ENCODE results near the gene ANTXR2. TPM values are rescaled to one million over a fixed set of nuclear protein-coding genes. Genes with fewer than 3 reads are reported as not detected.

The ANTXR2 gene
- total and polyA plus RNA-seq, 5 experiments from 2014 or later = 11.4 to 22.1 (median 19.3) TPM

DNA sequence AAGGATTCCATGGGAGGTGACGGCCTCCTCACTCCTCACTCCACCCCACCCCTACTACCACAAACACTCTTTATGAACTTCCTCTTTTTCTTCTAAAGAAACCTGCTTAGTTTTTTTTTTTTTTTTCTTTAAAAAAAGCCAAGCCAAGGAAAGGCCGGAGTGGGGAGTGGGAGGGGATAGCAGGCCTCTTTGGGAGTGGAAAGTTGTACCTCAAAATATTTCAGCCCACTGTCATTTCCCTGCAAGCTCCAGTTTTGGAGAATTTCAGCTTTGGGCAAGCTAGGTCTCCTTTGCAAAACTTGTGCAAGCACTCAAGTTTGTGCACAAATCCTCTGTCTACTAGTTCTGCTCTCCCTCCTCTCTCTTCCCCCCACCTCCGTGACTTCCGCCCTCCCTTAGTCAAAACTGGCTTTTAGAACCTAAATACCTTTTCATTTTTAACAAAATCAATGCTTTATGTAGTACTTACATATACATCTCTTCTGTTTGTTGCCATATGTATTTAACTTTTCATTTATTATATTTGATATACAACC, 512 bp upstream of the ANTXR2 start:
- Mint-ChIP-seq H3K9me3 (no peaks in the 10 kb centered on the region), H3K4me1 (peaks cover 18 to 73% (median 42%) of the 10 kb centered on the region in 4 donors), H3K4me3 (peak overlapping the region; percentile 88 to 99 (median 96)), H3K27ac (peak overlapping the region; percentile 83 to 98 (median 97)), H3K27me3 (no peaks in the 10 kb centered on the region), H3K36me3 (peaks cover 0 to 8% (median 0%) of the 10 kb centered on the region in 3 donors)
- POLR2A ChIA-PET = interaction anchor here (0.7 to 2.8 kb wide), 5 partner anchors 15 to 652 kb away, joined by 3 to 19 read pairs (median 10); no protein-coding TSS in a partner anchor
- DNase-seq = peak in 7 of 10 donors; percentile 13 to 67 (median 35)
- peak; percentile 43 to 44 for ATAC-seq

DNA sequence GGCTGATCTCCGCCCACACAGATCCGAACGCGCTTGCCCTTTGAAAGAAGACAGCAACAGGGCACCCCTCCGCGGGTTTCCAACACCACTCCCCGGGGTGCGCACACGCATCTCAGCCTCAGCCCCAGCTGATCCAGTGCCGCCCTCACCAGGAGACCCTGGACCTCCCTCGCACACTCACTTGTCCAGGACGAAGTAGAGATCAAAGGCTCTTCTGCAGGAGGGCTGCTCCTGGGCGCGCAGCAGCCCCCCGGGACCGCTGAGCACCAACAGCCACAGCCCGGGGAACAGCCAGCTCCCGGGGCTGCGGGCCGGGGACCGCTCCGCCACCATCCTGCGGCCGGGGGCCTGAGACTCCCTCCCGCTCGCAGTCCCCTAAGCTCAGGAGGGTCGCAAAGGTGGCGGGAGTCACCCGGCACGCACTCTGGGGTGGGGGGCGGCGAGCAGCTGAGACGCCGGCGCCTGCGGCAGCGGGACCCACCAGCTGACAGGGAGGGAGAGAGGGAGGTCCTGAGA, 743 bp downstream of the ANTXR2 start:
- Mint-ChIP-seq H3K27ac (peak overlapping the region; percentile 87 to 99 (median 97)), H3K36me3 (peaks cover 0 to 18% (median 3%) of the 10 kb centered on the region in 3 donors), H3K4me1 (peaks cover 18 to 69% (median 45%) of the 10 kb centered on the region in 4 donors), H3K9me3 (no peaks in the 10 kb centered on the region), H3K4me3 (peak overlapping the region; percentile 88 to 99 (median 97)), H3K27me3 (no peaks in the 10 kb centered on the region)
- POLR2A ChIA-PET = interaction anchor here (0.5 to 2.8 kb wide), 8 partner anchors 11 to 130 kb away, joined by 3 to 19 read pairs (median 4); no protein-coding TSS in a partner anchor
- ATAC-seq (peak; percentile 63 to 68), DNase-seq (peak; percentile 29 to 81 (median 58))

DNA sequence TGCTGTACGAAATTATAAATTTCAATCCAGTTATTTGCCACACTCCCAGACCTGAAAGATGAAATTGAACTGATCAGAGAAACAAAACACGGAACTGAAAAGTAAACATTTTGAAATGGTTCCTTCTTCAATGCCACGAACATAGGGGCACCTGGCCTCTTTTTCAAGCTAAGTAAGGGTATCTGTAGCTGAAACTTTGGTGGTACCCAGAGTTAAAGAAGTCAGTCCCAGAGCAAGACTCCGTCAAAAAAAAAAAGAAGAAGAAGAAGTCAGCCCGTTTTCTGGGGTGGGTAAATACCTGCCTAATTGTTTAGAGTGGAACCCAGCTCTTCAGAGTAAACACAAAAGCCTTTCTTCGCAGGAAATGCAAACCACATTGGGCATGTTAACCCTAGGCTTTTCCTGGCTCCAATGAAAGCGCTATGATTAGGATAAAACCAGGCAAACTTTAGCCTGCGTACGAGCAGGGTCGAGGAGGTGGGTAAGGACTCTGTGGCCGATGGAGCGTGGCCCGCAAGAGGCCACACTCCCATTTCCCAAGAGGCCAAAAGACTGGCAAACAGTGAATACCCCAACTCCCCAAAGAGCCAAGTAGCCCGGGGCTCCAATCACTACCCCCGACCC, 1.3 kb downstream of the ANTXR2 start:
- no peaks in the 10 kb centered on the region for H3K9me3 Mint-ChIP-seq
- peak overlapping the region; percentile 88 to 99 (median 97) for H3K4me3 Mint-ChIP-seq
- DNase-seq (peak in 1 of 10 donors; percentile 10), ATAC-seq (peak; percentile 3 to 5)
- H3K27ac Mint-ChIP-seq = peak overlapping the region; percentile 87 to 99 (median 97)
- no peaks in the 10 kb centered on the region for H3K27me3 Mint-ChIP-seq
- peaks cover 0 to 24% (median 4%) of the 10 kb centered on the region in 3 donors for H3K36me3 Mint-ChIP-seq
- H3K4me1 Mint-ChIP-seq = peaks cover 18 to 73% (median 45%) of the 10 kb centered on the region in 4 donors
- POLR2A ChIA-PET = interaction anchor here (1.3 to 2.8 kb wide), 4 partner anchors 14 to 112 kb away, joined by 3 to 19 read pairs (median 6); no protein-coding TSS in a partner anchor

DNA sequence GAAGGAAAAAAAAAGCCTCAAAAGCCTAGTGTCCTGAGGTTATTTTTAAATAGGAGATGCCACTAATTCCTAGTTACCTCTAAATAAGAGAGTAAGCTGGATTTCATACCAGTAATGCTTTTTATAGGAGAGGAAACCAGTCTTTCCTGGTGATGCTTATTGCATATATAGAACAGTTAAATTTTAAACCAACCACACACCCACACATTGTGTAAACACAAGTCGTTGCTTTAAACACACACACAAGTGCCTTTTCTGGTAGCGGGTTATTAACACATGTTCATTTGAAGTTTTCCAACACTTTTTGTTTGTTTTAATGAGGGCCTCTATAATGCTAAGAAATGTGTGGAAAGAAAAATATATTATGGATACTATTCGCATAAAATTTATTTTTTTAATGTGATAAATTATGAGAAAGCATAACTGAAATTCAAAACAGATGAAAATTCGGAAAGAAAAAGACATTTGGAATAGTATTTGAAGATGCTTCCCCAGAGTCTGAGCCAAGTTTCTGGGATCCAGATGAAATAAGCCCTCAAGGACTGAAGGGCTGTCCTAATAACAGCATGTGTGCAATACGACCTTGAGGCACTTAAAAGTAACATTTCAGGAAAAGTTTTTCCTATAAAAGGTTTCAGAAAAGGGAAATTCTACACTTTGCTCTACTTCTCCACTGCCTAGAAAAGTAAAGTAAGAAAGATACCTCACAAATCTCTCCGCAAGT, 2.0 kb downstream of the ANTXR2 start:
- POLR2A ChIA-PET = no interaction called here
- Mint-ChIP-seq H3K9me3 (no peaks in the 10 kb centered on the region), H3K4me1 (peaks cover 21 to 68% (median 45%) of the 10 kb centered on the region in 4 donors), H3K4me3 (peak overlapping the region; percentile 88 to 99 (median 97)), H3K27ac (peak overlapping the region; percentile 71 to 99 (median 97)), H3K36me3 (peaks cover 0 to 27% (median 4%) of the 10 kb centered on the region in 3 donors), H3K27me3 (no peaks in the 10 kb centered on the region)
- ATAC-seq (no peak), DNase-seq (no peak)

DNA sequence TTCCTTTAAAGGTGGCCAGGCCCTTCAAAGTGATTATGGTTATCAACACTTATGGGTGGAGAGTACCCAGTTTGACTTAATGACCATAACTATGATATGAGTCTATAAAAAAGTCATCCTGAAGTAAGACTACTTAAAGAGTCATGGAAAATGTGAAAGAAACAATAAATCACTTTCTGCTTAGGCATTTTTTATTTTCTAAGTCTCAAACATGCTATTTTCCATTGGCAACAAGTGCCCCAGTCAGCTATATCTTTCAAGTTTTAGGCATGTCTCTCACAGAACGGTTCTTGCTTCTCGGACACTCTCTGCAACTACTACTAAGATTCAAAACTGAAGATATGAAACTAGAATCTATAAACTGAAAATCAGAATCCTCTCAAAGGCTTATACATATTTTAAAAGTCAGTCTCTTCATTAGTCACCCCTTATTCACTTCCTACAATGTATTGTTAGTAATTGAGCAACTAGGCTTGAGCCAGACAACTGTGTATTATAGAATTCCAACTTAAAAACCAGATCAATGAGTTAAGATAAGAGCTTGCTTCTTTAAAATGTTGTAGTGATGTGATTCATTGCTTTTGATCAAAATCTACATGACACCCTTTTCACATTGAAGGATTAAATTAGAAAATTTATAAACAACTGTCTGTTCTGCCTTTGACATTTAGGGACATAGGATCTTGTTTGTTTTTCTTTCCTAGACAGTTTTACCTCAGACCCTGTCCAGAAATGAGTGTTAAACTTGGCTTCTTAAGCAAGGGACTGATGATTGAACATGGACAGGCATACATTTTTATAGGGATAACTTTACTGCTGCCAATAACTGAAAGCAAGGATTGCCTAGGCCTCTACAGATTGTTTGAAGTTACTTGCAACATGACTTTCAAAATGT, 2.9 kb downstream of the ANTXR2 start:
- ATAC-seq = no peak
- peaks cover 0 to 27% (median 4%) of the 10 kb centered on the region in 3 donors for H3K36me3 Mint-ChIP-seq
- H3K4me3 Mint-ChIP-seq = peak overlapping the region in 5 of 10 donors; percentile 5 to 99 (median 20)

DNA sequence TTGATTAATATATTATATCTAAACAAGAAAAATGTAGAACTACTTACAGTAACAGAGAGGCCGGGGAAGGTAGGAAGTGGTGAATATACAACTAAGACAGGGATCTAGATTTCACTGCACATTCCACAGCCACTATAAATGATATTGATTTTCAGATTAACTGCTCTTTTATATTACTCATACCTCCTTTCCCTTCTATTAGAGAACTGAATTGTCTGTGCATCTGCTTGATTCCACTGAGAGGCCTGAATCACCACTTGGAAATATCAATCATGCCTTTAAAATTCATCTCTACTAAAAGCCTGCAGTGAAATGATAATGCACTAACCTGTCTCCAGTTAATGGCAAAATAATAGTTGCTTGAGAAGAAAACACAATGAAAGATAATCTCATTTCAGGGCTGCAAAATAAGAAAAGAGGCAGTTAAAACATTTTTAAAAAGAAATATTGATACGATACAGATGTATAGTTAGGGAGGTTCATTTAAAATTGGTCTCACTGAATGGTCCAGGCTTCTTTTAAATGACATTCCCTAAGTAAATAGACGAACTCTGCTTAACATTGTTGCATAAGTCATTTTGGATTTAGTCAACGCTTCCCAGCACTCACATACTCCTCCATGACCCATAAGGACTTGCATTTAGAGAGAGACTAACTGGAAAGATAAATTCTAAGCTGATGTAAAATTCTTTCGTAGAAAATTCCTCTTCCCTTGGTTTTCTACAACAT, 3.8 kb downstream of the ANTXR2 start:
- peaks cover 0 to 30% (median 4%) of the 10 kb centered on the region in 3 donors for H3K36me3 Mint-ChIP-seq

More for the DNA sequence above, 2.9 kb downstream of the ANTXR2 start:
- POLR2A ChIA-PET = no interaction called here
- Mint-ChIP-seq H3K9me3 (no peaks in the 10 kb centered on the region), H3K27ac (peak overlapping the region in 8 of 10 donors; percentile 18 to 98 (median 74)), H3K4me1 (peaks cover 21 to 60% (median 45%) of the 10 kb centered on the region in 4 donors), H3K27me3 (no peaks in the 10 kb centered on the region)
- DNase-seq = no peak

DNA sequence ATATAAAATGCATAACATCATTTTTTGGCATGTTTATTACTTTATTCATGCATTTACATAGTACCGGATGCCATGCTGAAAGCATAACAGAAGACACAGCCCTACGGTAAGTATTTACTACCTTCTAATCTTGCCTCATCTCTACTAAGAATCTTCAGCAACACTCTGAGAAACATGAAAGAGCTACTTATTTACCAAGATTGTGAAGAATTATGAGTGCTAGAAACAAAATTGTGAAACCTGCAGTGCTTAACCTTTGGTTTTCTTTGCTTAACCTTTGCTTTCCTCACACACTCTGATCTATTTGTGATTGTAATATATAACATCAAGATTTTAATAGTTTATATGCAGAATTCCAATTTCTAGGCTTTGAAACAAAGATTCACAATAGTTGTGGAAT, 7.4 kb downstream of the ANTXR2 start:
- ATAC-seq = no peak

More for the DNA sequence above, 3.8 kb downstream of the ANTXR2 start:
- peaks cover 17 to 54% (median 40%) of the 10 kb centered on the region in 4 donors for H3K4me1 Mint-ChIP-seq
- peak overlapping the region in 2 of 10 donors; percentile 92 to 99 for H3K4me3 Mint-ChIP-seq
- ATAC-seq = no peak
- POLR2A ChIA-PET = no interaction called here
- H3K9me3 Mint-ChIP-seq = no peaks in the 10 kb centered on the region
- DNase-seq = no peak
- no peaks in the 10 kb centered on the region for H3K27me3 Mint-ChIP-seq
- peak overlapping the region in 6 of 10 donors; percentile 18 to 87 (median 65) for H3K27ac Mint-ChIP-seq

DNA sequence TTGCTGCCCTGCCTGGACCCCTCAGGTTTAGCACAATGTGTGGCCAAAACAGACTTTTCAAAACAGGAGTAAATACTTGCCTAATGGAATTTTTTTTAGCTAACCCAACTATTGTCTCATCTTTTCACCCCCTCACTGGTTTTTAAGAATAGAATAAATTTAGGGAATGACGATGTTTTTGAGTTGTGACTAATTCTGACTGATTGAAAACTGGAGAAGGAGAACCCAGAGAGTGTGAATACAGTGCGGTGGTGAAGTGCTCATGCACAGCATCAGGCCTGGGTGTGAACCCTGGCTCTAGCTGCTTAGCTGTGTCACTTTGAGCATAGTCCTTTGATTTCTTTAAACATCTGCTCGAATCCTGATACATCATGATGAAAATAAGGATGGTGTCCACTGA, 10.5 kb downstream of the ANTXR2 start:
- no peak overlapping the region for H3K4me3 Mint-ChIP-seq
- DNase-seq (no peak), ATAC-seq (no peak)
- no peaks in the 10 kb centered on the region for H3K9me3 Mint-ChIP-seq
- POLR2A ChIA-PET = no interaction called here
- H3K4me1 Mint-ChIP-seq = peaks cover 6 to 30% (median 16%) of the 10 kb centered on the region in 4 donors
- peak overlapping the region in 6 of 10 donors; percentile 25 to 89 (median 62) for H3K27ac Mint-ChIP-seq
- H3K36me3 Mint-ChIP-seq = peaks cover 0 to 19% (median 4%) of the 10 kb centered on the region in 3 donors
- H3K27me3 Mint-ChIP-seq = no peaks in the 10 kb centered on the region

More for the DNA sequence above, 7.4 kb downstream of the ANTXR2 start:
- H3K36me3 Mint-ChIP-seq = peaks cover 0 to 33% (median 7%) of the 10 kb centered on the region in 3 donors
- H3K27me3 Mint-ChIP-seq = no peaks in the 10 kb centered on the region
- no peak for DNase-seq
- POLR2A ChIA-PET = no interaction called here
- peak overlapping the region in 1 of 10 donors; percentile 28 for H3K27ac Mint-ChIP-seq
- peaks cover 4 to 26% (median 15%) of the 10 kb centered on the region in 4 donors for H3K4me1 Mint-ChIP-seq
- H3K4me3 Mint-ChIP-seq = no peak overlapping the region
- no peaks in the 10 kb centered on the region for H3K9me3 Mint-ChIP-seq

DNA sequence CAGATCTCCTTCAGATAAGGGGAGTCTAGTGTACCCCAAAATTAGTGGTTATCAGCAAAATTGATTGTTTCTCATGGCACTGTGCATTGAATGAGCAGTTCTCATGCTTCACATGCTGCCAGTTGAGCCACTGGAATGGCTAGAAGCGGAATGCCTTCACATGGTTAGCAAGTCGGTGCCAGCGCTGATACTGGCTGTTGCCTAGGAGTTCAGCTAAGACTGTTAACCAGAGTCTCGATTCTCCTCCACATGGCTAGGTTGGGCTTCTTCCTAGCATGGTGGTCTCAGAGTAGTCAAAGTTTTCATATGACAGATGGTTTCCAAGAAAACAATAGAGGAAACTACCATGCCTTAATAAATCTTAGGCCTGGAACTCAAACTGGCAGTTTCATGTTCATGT, 12.2 kb downstream of the ANTXR2 start:
- Mint-ChIP-seq H3K27me3 (no peaks in the 10 kb centered on the region), H3K27ac (peak overlapping the region in 7 of 10 donors; percentile 49 to 99 (median 82)), H3K4me1 (peaks cover 3 to 36% (median 16%) of the 10 kb centered on the region in 4 donors), H3K4me3 (no peak overlapping the region), H3K36me3 (peaks cover 0 to 14% (median 3%) of the 10 kb centered on the region in 3 donors), H3K9me3 (no peaks in the 10 kb centered on the region)
- DNase-seq (no peak), ATAC-seq (no peak)
- POLR2A ChIA-PET = interaction anchor here (1.3 kb wide), 1 partner anchor 12 kb away, joined by 3 read pairs; no protein-coding TSS in a partner anchor

DNA sequence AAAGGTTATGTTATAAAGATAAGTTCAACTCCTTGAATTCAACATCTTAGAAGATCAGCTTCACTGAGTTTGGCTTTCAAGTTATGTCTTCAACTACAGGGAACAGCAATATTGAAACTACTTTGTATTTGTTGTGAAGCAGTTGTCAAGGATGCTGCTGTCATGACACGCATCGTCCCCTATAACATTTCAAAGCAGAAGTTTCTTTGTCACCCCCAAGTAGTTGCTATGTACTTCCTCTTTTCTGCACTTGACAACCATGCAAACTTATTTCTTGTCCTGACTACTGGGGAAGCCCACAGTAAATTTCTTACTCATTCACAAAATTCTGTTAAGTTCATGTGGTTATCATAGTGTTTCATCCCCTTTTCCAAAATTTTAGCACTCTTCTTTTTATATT, 14.3 kb downstream of the ANTXR2 start:
- peaks cover 3 to 43% (median 19%) of the 10 kb centered on the region in 4 donors for H3K4me1 Mint-ChIP-seq
- H3K27me3 Mint-ChIP-seq = no peaks in the 10 kb centered on the region
- peak in 9 of 10 donors; percentile 22 to 90 (median 64) for DNase-seq
- H3K9me3 Mint-ChIP-seq = no peaks in the 10 kb centered on the region
- H3K4me3 Mint-ChIP-seq = peak overlapping the region; percentile 67 to 87 (median 78)
- peaks cover 1 to 26% (median 14%) of the 10 kb centered on the region in 3 donors for H3K36me3 Mint-ChIP-seq
- H3K27ac Mint-ChIP-seq = peak overlapping the region; percentile 86 to 99 (median 98)
- peak; percentile 92 to 94 for ATAC-seq
- POLR2A ChIA-PET = interaction anchor here (0.7 to 1.8 kb wide), 3 partner anchors 9 to 983 kb away, joined by 3 to 10 read pairs (median 4); partner anchors contain the start of gene ANTXR2

DNA sequence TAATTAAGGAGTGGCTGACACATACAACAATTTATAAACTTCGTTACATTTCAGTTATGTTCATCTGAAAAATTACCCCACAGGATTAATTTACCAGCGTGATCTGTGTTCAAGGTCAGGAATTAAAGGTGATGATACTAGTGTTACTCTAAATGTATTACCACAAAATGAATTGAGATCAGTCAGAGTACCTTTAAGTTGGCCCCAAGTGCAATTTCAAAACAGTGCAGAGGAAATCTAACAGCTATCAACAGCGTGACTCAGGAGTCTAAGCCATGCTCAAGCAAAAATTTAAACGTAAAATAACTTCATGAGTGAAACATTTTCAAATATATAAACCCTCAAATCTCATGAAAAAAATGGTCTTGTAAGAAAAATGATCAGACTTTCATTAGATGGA, 18.7 kb downstream of the ANTXR2 start:
- peak overlapping the region in 2 of 10 donors; percentile 7 to 11 for H3K27ac Mint-ChIP-seq

More for the DNA sequence above, 18.7 kb downstream of the ANTXR2 start:
- Mint-ChIP-seq H3K36me3 (peaks cover 14 to 54% (median 40%) of the 10 kb centered on the region in 3 donors), H3K9me3 (no peaks in the 10 kb centered on the region), H3K27me3 (no peaks in the 10 kb centered on the region), H3K4me1 (peaks cover 9 to 37% (median 14%) of the 10 kb centered on the region in 4 donors), H3K4me3 (no peak overlapping the region)
- POLR2A ChIA-PET = no interaction called here
- DNase-seq = no peak
- ATAC-seq = no peak
